HG02840 (cell line): ENCODE data around the gene ZNF70.

Source experiments
- ATAC-seq: cut with Tn5 transposase; IDR thresholded peaks from one replicate; pipeline ENCODE4 v1.9.1; 2021; ENCODE audit warnings: mild to moderate bottlenecking, moderate library complexity, moderate number of reproducible peaks; ENCODE audit not compliant: unreplicated experiment, low FRiP score

Gene ZNF70

DNA sequence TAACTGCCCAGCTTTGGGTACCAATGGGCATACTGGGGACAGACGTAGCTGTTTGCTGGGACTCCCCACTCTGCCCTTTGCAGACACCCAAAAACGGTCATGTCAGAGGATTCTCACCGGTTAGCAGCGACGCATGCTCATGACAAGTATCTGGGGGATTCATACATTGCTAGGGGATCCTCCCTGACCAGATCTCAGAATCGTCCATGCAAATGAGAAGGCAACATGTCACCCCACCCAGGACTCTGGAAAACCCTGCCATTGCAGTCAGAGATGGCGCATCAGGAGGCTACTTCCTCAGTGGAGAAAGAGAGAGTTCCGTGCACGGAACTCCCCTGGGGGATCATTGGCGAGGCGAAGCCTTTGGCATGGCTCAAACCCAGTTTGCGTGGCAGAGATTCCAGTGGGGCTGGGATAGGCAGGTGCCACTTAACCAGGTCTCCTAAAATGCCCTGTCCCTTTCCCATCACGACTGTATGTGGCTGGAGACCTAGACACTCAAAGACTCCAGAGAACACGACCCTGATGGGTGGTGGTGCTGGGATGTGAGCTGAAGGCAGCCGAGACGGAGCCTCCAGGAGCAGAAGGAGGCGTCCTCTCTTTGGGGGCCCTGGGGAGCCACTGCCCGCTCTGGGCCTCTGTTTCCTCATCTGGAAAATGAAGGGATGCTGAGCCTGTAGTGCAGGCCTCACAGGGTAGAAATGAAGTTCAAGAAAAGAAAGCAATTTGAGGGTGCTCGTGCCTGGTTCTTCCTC lies 55.2 kb downstream of the ZNF70 start:
- ATAC-seq, result no peak

DNA sequence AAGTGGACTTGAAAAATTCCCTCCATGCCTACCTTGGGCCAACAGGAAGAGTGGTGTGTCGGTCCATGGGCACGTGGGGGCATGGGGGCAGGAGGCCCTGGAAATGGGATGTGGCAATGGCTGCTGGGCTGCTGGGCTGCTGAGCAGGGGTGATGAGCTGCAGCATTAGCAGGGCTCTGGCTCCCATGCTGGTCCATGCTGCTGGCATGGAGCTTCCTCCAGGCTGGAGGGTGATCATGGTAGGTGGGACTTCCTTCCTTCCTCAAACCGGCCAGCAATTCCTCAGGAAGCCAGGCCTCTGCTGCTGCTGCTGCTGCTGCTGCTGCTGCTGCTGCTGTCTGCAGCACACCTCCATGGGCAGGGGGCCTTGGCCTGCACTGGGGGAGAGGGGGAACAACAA lies 55.8 kb downstream of the ZNF70 start:
- no peak for ATAC-seq

DNA sequence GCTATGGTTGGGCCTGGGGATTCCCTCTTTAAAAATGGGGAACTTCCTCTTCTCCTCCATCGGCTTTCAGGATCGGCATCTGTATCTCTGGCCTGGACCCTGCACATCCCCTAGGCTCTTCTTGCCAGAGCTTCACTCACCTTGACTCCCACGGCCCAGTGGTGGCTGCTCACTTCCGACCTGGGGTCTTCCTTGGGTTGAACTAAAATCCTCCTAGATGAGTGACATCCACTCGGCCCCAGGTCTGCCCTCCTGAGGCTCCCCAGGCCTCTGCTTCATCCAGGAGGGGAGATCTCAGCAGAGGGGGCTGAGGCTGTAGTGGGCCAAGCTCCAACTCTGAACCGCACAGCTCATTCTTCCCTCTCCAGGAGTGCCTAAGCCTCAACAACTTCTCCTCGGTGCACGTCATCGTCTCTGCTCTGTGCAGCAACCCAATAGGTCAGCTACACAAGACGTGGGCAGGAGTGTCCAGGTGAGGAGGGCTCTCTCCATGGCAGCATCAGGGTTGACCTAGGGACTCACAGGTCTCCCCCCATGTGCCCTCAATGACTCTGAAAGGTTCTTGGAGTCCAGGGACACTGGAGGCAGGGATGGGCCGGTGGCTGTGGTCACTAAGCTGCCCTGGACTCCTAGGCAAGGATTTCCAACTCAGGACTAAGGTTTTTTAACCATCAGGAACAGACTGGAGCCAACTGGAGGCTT lies 56.8 kb downstream of the ZNF70 start:
- no peak for ATAC-seq

DNA sequence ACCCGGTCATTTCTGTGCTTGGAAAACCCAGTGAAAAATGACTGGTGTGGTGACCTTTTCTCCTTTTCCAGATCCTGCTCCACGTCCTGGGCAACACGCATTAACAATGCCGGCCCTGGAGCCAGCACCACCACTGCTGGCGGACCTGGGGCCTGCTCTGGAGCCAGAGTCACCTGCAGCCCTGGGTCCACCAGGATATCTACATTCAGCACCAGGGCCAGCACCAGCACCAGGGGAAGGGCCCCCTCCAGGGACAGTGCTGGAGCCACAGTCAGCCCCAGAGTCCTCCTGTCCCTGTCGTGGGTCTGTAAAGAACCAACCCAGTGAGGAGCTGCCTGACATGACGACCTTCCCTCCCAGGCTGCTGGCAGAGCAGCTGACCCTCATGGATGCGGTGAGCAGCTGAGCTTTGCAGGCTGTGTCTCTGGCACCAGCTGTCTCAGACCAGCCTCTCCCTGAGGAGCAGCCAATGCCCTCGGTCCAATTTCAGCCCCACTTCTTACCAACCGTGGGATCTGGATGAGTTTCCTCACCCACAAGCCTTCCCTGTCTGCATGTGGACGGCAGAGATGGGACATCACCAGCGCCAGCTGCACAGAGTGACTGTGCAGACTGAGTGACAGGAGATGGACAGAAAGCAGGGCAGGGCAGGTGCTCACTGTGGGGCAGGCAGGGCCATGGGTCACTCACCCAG lies 58.2 kb downstream of the ZNF70 start:
- no peak for ATAC-seq

DNA sequence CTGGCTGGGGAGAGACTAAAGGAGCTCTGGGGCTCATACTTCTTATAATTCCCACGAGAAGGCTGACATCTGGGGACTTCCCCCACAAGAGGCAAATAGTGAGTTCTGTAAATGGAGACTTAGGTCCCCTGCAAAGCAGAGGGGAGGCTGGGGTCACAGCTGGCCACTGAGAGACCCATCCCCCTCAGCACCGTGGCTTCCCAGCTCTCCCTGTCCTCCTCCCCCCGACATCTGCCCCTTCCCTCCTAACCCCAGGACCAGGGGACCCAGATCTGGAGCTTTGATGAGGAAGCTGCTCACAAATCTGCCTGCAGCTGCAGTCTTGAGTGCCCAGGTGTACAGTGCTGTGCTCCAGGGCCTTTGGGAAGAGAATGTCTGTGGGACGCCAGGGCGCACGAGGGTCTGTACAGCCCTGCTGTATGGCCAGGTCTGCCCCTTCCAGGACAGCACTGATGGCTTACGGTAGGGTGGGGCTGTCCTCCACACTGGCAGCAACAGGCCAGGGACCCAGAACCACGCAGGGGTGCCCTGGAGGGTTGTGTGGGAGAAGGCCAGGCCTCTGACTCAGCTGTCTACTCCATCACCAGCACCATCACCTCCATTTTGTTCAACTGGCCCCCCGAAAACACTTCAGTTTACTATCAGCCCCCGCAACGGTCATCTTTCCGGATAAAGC lies 59.0 kb downstream of the ZNF70 start:
- ATAC-seq, result no peak

DNA sequence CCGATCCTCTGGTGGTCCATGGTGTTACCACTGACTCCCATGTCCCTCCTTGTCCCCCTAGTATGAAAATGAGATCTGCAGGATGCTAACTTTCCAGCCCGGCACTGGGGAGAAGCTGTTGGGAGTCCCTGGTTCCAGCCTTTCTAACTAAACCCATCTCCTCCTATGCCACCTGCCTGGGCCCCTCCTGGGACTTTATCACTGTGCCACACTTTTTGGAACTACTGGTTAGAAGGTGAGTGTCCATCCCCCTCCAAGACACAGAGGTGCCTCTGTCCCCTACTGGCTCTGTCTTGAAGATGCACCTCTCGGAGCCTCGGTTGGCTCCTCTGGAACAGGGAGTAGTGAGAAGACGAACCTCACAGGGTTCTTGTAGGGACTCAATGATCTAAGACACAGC lies 60.2 kb downstream of the ZNF70 start, which contains the start of gene RGL4:
RGL4 (plus strand) TSS at position 301 of the 400 bp plus-strand sequence. CDS start 1,018 bp downstream, outside the sequence.
- ATAC-seq, result no peak

DNA sequence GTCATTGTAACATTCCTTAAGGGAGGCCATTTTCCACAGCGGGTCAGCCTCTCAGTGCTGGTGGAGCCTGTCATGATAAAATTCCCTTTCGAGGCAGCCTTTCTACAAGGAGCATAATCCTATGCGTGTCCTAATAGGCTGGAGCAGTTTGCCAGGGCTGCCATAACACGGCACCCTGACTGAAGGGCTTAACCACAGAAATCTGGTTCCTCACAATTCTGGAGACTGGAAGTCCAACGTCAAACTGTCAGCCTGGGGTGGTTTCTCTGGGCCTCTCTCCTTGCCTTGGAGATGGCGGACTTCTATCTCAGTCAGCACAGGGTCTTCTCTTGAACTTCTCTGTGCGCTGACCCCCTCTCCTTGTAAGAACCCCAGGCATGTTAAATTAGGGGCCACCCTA lies 61.5 kb downstream of the ZNF70 start:
- ATAC-seq, result no peak
